Measurements from ENCODE around the gene SYNGR2.

GRCh38 chr17:78159575-78160158 lies 8.7 kb upstream of the SYNGR2 start:
- TF ChIP-seq CTCF (IDR thresholded peaks at IDR 0.05; ENCODE audit: borderline replicate concordance, extremely low read depth, low read length, poor library complexity, severe bottlenecking) (no peak), EZH2 (IDR thresholded peaks at IDR 0.05; ENCODE audit: borderline replicate concordance, low read depth, low read length, severe bottlenecking) (no peak)
